ENCODE results near the gene EFNA5.
"Not testable (repeated sequence)": the region's sequence is repeated elsewhere in the genome, so short reads cannot be mapped to it uniquely, and the experiment has no call there.

EFNA5 gene

GRCh38 chr5:107502676-107503060, 168.1 kb downstream of the EFNA5 start:
- DNase-seq (ENCODE audit: insufficient read length, low spot score) (no peak), FAIRE-seq (no peak)

GRCh38 chr5:107501965-107502675, 168.6 kb downstream of the EFNA5 start:
- DNase-seq (ENCODE audit: insufficient read length, low spot score), result no peak
- no peak for FAIRE-seq

- DNase-seq (ENCODE audit: insufficient read length, low spot score), result no peak
- FAIRE-seq, result no peak
These were observed 169.9 kb downstream of the EFNA5 start for GRCh38 chr5:107500840-107501239.

GRCh38 chr5:107500347-107500746, 170.4 kb downstream of the EFNA5 start:
- no peak for DNase-seq (ENCODE audit: insufficient read length, low spot score)
- FAIRE-seq, result no peak

GRCh38 chr5:107499776-107500175, 171.0 kb downstream of the EFNA5 start:
- FAIRE-seq, result no peak
- no peak for DNase-seq (ENCODE audit: insufficient read length, low spot score)

- FAIRE-seq, result no peak
- no peak for DNase-seq (ENCODE audit: insufficient read length, low spot score)
These were observed 171.5 kb downstream of the EFNA5 start for GRCh38 chr5:107499237-107499636.

GRCh38 chr5:107496466-107496865, 174.3 kb downstream of the EFNA5 start:
- FAIRE-seq, result no peak

GRCh38 chr5:107494129-107494528, 176.6 kb downstream of the EFNA5 start:
- not testable (repeated sequence) for DNase-seq (ENCODE audit: insufficient read length, low spot score); FAIRE-seq

More at GRCh38 chr5:107496466-107496865, 174.3 kb downstream of the EFNA5 start:
- DNase-seq (ENCODE audit: insufficient read length, low spot score), result no peak

- DNase-seq (ENCODE audit: insufficient read length, low spot score) (no peak), FAIRE-seq (no peak)
These were observed 183.6 kb downstream of the EFNA5 start for GRCh38 chr5:107487056-107487542.

GRCh38 chr5:107486489-107486888, 184.2 kb downstream of the EFNA5 start:
- FAIRE-seq, result no peak
- DNase-seq (ENCODE audit: insufficient read length, low spot score), result no peak

- DNase-seq (ENCODE audit: insufficient read length, low spot score) (no peak), FAIRE-seq (no peak)
These were observed 185.6 kb downstream of the EFNA5 start for GRCh38 chr5:107485184-107485583.

GRCh38 chr5:107484281-107484680, 186.5 kb downstream of the EFNA5 start:
- DNase-seq (ENCODE audit: insufficient read length, low spot score) (no peak), FAIRE-seq (no peak)

- FAIRE-seq (peak; percentile 18), DNase-seq (ENCODE audit: insufficient read length, low spot score) (no peak)
These were observed 187.3 kb downstream of the EFNA5 start for GRCh38 chr5:107483231-107484024.

GRCh38 chr5:107478068-107478641, 192.6 kb downstream of the EFNA5 start:
- no peak for FAIRE-seq
- no peak for DNase-seq (ENCODE audit: insufficient read length, low spot score)

- FAIRE-seq (no peak), DNase-seq (ENCODE audit: insufficient read length, low spot score) (no peak)
These were observed 193.2 kb downstream of the EFNA5 start for GRCh38 chr5:107477492-107477891.

- DNase-seq (ENCODE audit: insufficient read length, low spot score) (peak; percentile 27), FAIRE-seq (peak; percentile 92)
These were observed 194.0 kb downstream of the EFNA5 start for GRCh38 chr5:107476783-107477182.

GRCh38 chr5:107474716-107475489, 195.8 kb downstream of the EFNA5 start:
- no peak for DNase-seq (ENCODE audit: insufficient read length, low spot score)
- FAIRE-seq, result peak; percentile 86

GRCh38 chr5:107474361-107474715, 196.4 kb downstream of the EFNA5 start:
- FAIRE-seq, result no peak
- no peak for DNase-seq (ENCODE audit: insufficient read length, low spot score)

GRCh38 chr5:107472620-107473064, 198.1 kb downstream of the EFNA5 start:
- no peak for FAIRE-seq
- DNase-seq (ENCODE audit: insufficient read length, low spot score), result no peak

- DNase-seq (ENCODE audit: insufficient read length, low spot score) (no peak), FAIRE-seq (peak; percentile 26)
These were observed 200.5 kb downstream of the EFNA5 start for GRCh38 chr5:107470295-107470582.

Data from GM19239 (cell line).